GM06990 (cell line): ENCODE data around the gene NOL11.
A peak's percentile ranks its signal among the peaks of the same experiment; 100 is the strongest.

Source experiments
- DNase-seq: peaks from one replicate; pipeline ENCODE4 v3.0.0-alpha.2; 2011; ENCODE audit not compliant: insufficient read length; ENCODE audit errors: extremely low read depth
- H3K27me3 ChIP-seq: replicated peaks from 2 replicates; pipeline ENCODE4 v1.6.0; 2011; ENCODE audit warnings: low read length; ENCODE audit not compliant: control insufficient read depth, insufficient read depth
- H3K36me3 ChIP-seq: 2 replicates; pipeline ENCODE4 v1.5.1; 2011; ENCODE audit warnings: low read length; ENCODE audit not compliant: control insufficient read depth, insufficient read depth
- H3K4me3 ChIP-seq: replicated peaks from 2 replicates; pipeline ENCODE4 v1.5.1; 2011; ENCODE audit warnings: low read depth, mild to moderate bottlenecking, control low read depth, low read length
- TF ChIP-seq, protein P1 (sequence below): IDR thresholded peaks from 2 replicates; pipeline ENCODE4 v1.5.1; 2011; ENCODE audit warnings: low read length, control low read depth, mild to moderate bottlenecking, inconsistent platforms; ENCODE audit not compliant: insufficient read depth, poor library complexity, severe bottlenecking

The NOL11 gene

GRCh38 chr17:67765623-67766022, 47.9 kb downstream of the NOL11 start:
- no peaks in the 10 kb centered on the region for H3K36me3 ChIP-seq
- H3K27me3 ChIP-seq: no peaks in the 10 kb centered on the region
- TF ChIP-seq, protein P1, sequence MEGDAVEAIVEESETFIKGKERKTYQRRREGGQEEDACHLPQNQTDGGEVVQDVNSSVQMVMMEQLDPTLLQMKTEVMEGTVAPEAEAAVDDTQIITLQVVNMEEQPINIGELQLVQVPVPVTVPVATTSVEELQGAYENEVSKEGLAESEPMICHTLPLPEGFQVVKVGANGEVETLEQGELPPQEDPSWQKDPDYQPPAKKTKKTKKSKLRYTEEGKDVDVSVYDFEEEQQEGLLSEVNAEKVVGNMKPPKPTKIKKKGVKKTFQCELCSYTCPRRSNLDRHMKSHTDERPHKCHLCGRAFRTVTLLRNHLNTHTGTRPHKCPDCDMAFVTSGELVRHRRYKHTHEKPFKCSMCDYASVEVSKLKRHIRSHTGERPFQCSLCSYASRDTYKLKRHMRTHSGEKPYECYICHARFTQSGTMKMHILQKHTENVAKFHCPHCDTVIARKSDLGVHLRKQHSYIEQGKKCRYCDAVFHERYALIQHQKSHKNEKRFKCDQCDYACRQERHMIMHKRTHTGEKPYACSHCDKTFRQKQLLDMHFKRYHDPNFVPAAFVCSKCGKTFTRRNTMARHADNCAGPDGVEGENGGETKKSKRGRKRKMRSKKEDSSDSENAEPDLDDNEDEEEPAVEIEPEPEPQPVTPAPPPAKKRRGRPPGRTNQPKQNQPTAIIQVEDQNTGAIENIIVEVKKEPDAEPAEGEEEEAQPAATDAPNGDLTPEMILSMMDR: no peak
- H3K4me3 ChIP-seq: no peak overlapping the region
- DNase-seq: no peak

DNA sequence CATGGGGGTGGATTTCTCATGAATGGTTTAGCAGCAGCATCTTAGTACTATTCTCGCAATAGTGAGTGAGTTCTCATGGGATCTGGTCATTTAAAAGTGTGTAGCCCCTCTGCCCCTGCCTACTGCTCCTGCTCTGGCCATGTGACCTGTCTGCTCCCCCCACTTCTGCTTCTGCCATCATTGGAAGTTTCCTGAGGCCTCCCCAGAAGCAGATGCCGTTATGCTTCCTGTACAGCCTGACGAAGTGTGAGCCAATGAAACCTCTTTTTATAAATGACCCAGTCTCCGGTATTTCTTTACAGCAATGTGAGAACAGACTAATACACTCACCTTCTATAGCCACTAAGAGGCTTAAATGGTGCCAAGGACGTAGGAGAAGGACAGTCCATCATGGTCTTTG, 51.5 kb downstream of the NOL11 start:
- no peak overlapping the region for H3K4me3 ChIP-seq
- TF ChIP-seq, protein P1: no peak
- no peaks in the 10 kb centered on the region for H3K27me3 ChIP-seq
- DNase-seq: no peak
- H3K36me3 ChIP-seq: no peaks in the 10 kb centered on the region

GRCh38 chr17:67770539-67770938, 52.8 kb downstream of the NOL11 start:
- Histone ChIP-seq H3K27me3 (no peaks in the 10 kb centered on the region), H3K4me3 (no peak overlapping the region), H3K36me3 (no peaks in the 10 kb centered on the region)
- no peak for DNase-seq
- TF ChIP-seq, protein P1: no peak

DNA sequence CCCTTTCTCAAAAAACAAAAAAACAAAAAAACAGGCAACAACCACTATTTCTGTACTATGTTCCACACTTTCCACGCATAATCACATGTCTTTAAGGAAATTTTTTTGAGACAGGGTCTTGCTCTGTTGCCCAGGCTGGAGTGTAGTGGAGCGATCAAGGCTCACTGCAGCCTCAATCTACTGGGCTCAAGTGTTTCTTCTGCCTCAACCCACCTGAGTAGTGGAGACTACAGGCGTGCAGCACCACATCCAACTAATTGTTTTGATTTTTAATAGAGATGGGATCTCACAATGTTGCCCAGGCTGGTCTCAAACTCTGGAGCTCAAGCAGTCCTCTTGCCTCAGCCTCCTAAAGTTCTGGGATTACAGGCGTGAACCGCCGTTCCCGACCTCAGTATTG, 54.9 kb downstream of the NOL11 start:
- TF ChIP-seq, protein P1: no peak
- DNase-seq: no peak
- Histone ChIP-seq H3K36me3 (no peaks in the 10 kb centered on the region), H3K27me3 (no peaks in the 10 kb centered on the region), H3K4me3 (no peak overlapping the region)

DNA sequence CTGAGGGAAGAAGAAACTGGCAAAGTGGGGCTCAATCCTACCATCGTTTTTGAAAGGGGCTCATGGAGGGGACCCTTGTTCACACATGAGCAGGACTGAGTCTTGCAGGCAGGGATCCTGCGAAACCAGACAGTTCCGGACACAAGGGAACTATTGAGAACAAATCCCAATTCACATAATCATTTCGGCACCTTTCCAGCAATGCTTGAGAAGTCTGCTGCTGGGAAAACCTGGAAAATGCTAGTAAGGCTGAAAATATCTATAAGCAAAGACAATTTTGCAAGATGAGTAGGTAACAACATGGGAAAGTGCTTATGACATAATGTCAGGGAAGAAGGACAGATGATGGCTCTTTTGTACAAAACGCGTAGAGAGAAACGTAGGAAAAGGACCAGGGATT, 55.5 kb downstream of the NOL11 start:
- Histone ChIP-seq H3K36me3 (no peaks in the 10 kb centered on the region), H3K4me3 (no peak overlapping the region), H3K27me3 (no peaks in the 10 kb centered on the region)
- TF ChIP-seq, protein P1: no peak
- DNase-seq: no peak

DNA sequence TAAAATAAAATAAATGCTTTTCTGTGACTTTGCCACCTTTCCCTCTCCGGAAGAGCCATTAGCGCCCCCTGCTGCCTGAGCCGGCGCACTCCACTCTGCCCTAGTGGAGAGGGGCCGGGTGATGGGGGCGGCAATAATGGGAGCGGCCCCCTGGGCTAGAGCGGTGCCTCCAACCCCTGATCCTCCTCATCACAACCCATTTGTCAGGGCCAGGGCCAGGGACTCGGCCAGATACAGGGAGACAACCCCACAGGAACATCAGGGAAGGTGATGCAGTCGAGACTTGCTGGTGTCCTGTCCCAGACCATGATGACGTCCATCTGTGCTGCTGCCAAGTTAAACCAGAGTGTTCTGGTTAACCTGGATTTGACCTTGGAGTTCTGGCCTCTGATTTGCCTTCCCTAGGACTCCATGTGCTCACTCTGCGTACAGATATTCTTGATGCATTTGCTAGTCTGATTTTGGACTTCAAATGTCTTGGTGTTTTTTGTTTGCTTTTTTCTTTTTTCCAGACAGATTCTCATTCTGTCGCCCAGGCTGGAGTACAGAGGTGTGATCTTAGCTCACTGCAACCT, 61.4 kb downstream of the NOL11 start:
- peak; percentile 24 for DNase-seq
- TF ChIP-seq, protein P1: peak; percentile 79
- no peak overlapping the region for H3K4me3 ChIP-seq
- H3K27me3 ChIP-seq: no peaks in the 10 kb centered on the region
- H3K36me3 ChIP-seq: no peaks in the 10 kb centered on the region
